Measurements from ENCODE around the gene SEMA6A.
A peak's percentile ranks its signal among the peaks of the same experiment; 100 is the strongest.

Gene SEMA6A

DNA sequence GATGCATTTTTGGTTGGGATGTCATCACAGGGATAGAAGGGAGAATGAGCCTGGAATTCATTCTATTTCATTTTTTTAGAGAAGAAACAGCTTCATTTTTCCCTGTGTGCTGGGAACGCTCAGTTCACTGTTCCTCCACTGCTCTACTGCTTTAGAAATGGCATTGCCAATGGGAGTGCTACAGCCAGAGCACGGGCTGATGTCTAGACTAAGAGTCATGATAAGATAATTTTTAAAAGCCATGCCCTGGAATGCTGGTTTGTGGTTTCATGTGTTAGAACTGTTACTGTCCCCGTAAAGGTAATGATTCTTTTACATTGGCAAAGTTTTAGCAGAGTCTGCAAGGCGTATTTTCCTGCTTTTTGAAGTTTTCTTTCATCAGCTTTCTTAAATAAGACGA, 119.6 kb downstream of the SEMA6A start:
- H3K4me3 ChIP-seq (ENCODE audit: low read depth, low read length) = no peak overlapping the region
- peak; percentile 39 for DNase-seq (ENCODE audit: low read depth)
- TF ChIP-seq, protein P1, sequence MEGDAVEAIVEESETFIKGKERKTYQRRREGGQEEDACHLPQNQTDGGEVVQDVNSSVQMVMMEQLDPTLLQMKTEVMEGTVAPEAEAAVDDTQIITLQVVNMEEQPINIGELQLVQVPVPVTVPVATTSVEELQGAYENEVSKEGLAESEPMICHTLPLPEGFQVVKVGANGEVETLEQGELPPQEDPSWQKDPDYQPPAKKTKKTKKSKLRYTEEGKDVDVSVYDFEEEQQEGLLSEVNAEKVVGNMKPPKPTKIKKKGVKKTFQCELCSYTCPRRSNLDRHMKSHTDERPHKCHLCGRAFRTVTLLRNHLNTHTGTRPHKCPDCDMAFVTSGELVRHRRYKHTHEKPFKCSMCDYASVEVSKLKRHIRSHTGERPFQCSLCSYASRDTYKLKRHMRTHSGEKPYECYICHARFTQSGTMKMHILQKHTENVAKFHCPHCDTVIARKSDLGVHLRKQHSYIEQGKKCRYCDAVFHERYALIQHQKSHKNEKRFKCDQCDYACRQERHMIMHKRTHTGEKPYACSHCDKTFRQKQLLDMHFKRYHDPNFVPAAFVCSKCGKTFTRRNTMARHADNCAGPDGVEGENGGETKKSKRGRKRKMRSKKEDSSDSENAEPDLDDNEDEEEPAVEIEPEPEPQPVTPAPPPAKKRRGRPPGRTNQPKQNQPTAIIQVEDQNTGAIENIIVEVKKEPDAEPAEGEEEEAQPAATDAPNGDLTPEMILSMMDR (conservative IDR thresholded peaks at IDR 0.05; ENCODE audit: low read depth, low read length) = no peak

DNA sequence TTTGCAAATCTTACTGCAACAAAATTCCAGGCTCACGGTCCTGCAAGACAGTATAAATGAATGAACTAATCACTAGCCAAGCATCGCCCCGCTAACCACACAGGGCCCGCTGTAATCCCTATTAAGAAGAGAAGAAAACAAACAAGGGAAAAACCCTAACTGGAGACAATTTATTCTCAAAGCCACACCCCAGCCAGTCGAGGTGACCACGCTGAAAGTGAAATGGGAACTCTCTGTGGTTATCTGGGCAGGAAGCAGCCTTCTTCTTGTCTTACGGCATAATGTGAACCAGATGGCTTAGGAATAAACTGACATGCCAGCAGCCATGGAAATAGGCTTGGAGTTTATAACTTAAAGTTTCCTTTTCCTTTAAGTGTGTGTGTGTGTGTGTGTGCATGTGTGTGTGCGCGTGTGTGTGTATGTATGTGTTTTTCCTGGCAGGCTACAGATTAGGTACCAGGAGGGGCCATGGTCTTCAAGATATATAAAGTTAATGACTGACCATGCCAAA, 120.2 kb downstream of the SEMA6A start:
- DNase-seq (ENCODE audit: low read depth) = peak; percentile 85
- peak overlapping the region; percentile 1 for H3K4me3 ChIP-seq (ENCODE audit: low read depth, low read length)
- TF ChIP-seq, protein P1 (conservative IDR thresholded peaks at IDR 0.05; ENCODE audit: low read depth, low read length) = no peak

DNA sequence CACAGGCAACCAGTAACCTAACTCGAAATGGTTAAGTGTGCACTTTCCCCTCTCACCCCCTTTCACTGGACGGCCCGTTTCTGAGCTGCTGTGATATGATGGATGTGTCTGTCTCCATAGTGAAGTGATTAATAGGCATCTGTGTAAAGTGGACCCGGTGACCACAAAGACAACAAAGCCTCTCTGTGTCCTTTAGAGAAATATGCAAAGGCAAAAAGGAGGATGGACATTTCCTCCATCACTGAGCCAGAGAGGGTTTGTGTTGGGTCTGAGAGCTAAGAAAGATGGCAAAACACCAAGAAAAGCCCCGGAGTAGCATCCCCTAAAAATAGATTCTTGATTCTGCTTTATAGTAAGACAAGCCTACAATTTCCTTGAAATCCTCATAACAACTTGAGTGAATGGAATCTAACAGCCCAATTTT, 120.6 kb downstream of the SEMA6A start:
- peak; percentile 21 for DNase-seq (ENCODE audit: low read depth)
- H3K4me3 ChIP-seq (ENCODE audit: low read depth, low read length) = no peak overlapping the region
- TF ChIP-seq, protein P1 (conservative IDR thresholded peaks at IDR 0.05; ENCODE audit: low read depth, low read length) = no peak

DNA sequence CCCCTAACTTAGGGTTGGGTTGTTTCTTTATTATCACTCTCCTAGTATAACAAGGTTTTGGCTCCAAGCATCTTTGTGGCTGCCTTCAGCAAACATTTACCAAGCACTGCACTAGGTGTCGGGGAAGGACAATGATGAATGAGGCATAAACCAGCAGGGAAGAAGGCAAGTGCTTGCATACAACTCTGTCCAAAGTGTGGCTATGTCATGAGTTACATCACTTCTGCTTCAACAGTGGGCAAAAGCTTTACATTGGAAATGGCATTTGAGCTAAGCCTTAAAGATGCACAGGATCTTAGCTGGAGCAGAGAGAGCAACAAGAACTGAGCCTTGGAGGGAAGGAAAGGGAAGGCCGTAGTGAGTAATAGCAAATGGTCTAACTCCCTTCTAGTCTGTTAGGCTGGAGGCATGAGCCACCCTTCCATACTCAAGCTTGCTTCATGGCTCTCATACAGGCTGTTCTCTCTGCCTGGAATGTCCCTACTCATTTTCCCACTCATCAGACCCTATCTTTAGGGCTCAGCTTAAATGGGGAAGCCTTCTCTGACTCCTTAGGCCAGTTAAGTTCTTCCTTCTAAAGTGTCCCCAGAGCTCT, 121.8 kb downstream of the SEMA6A start:
- H3K4me3 ChIP-seq (ENCODE audit: low read depth, low read length) = no peak overlapping the region
- TF ChIP-seq, protein P1 (conservative IDR thresholded peaks at IDR 0.05; ENCODE audit: low read depth, low read length) = no peak
- DNase-seq (ENCODE audit: low read depth) = no peak

DNA sequence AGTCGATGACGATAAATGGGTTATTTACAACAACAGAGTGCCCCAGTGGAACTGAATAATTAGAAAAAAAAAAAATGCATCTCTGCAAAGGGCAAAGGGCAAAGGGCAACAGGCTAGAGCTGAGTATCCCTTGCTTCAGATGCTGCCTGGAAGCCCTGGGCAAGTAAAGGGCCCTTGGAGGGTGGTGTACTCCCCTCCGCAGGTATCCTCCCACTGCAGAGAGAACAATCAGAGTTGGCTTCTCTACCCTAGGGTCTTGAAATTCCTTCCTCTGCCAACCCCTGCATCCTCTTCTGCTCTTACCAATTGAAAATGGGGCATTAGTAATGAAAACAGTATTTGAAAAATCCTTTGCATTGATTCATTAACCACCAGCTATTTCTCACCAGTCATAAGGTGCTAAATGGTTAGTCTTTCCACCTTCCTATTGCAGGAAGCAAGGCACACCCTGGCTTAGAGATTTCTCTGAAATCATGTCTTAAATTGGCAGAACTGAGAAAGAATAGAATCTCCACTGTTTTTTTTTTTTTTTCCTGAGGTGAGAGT, 122.6 kb downstream of the SEMA6A start:
- DNase-seq (ENCODE audit: low read depth) = no peak

DNA sequence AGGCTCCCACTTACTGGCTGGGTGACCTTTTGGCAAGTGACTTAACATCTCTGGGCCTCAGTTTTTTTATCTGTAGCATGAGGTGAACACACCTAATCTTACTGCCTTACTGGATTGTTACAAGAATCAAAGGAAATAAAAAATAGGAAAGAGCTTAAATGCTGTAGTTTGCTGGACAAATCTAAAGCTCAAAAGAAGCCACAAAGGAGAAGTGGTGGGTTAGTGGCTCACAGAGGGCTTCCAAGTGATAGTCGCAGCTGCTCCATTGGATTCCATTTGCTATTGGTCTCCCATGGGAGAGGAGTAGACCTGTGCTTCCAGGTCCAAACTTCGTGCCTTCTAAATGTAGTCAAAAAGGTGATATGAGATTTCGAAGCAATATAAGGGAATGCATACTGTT, 123.6 kb downstream of the SEMA6A start:
- TF ChIP-seq, protein P1 (conservative IDR thresholded peaks at IDR 0.05; ENCODE audit: low read depth, low read length) = no peak
- no peak overlapping the region for H3K4me3 ChIP-seq (ENCODE audit: low read depth, low read length)
- no peak for DNase-seq (ENCODE audit: low read depth)

More for the DNA sequence above, 122.6 kb downstream of the SEMA6A start:
- TF ChIP-seq, protein P1 (conservative IDR thresholded peaks at IDR 0.05; ENCODE audit: low read depth, low read length) = no peak
- H3K4me3 ChIP-seq (ENCODE audit: low read depth, low read length) = no peak overlapping the region

DNA sequence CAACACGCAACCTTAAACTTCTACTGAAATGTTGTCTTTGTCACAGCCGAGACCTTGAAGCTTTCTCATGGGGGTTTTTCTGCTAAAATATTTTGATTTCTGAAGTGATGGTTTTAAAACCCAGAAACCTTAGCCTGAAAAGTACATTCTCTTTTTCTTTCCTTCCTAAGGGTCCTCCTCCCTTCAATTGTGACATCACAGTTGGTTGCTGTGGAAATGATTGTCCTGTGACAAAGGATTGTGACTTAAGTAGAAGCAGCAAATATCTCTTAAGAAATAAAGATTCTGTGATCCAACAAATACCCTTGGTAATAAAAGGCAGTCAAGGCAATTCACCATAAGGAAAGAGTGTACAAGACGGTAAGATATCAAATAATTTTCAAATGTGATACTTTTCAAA, 125.2 kb downstream of the SEMA6A start:
- TF ChIP-seq, protein P1 (conservative IDR thresholded peaks at IDR 0.05; ENCODE audit: low read depth, low read length) = no peak
- DNase-seq (ENCODE audit: low read depth) = no peak
- H3K4me3 ChIP-seq (ENCODE audit: low read depth, low read length) = no peak overlapping the region

Data from choroid plexus epithelial cell (primary cell).